ENCODE data around the gene BEND3.
"Not testable (repeated sequence)": the region's sequence is repeated elsewhere in the genome, so short reads cannot be mapped to it uniquely, and the experiment has no call there.

BEND3 gene

GRCh38 chr6:107120404-107120803, 5.1 kb upstream of the BEND3 start:
- no peak for DNase-seq

DNA sequence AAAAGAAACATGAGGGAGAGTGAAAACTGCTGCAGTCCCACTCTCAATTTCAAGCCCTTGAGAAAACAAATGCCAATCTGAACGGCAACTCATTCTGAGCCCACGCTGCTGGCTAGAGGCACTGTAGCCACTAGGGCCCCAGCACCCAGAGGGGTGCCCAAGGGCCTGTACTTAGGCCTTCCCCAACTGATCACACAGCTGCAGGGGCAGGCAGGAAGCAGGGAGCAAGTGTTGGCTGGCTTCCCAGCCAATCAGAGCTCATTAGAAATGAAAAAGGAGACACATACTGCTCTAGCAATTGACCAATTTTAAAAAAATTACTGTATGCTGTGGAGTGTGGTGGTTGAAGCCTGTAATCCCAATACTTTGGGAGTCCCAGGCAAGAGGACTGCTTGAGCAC, 3.7 kb upstream of the BEND3 start:
- DNase-seq, result no peak

DNA sequence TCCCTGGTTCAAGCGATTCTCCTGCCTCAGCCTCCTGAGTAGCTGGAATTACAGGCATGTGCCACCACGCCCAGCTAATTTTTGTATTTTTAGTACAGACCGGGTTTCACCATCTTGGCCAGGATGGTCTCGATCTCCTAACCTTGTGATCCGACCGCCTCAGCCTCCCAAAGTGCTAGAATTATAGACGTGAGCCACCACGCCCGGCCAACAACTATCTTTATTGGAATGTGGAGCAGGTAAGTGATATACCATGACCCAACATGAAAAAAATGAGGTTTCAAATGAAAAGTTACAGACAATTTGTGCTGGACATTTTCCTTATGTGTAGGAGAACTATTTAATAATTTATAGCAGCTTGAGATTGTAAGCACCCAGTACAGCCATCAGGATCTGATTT, 3.2 kb upstream of the BEND3 start:
- DNase-seq, result not testable (repeated sequence)

- no peak for DNase-seq
Measured at GRCh38 chr6:107116931-107117330, 1.6 kb upstream of the BEND3 start.

GRCh38 chr6:107116328-107116892, 1.1 kb upstream of the BEND3 start:
- DNase-seq, result peak; percentile 77

- peak; percentile 74 for DNase-seq
Measured at GRCh38 chr6:107115695-107116327, 496 bp upstream of the BEND3 start.

- DNase-seq, result peak; percentile 69
Measured at GRCh38 chr6:107114213-107114925, 946 bp downstream of the BEND3 start.

- DNase-seq, result no peak
Measured at GRCh38 chr6:107110200-107110599, 5.1 kb downstream of the BEND3 start.

- no peak for DNase-seq
Measured at GRCh38 chr6:107108201-107108890, 7.0 kb downstream of the BEND3 start.

DNA sequence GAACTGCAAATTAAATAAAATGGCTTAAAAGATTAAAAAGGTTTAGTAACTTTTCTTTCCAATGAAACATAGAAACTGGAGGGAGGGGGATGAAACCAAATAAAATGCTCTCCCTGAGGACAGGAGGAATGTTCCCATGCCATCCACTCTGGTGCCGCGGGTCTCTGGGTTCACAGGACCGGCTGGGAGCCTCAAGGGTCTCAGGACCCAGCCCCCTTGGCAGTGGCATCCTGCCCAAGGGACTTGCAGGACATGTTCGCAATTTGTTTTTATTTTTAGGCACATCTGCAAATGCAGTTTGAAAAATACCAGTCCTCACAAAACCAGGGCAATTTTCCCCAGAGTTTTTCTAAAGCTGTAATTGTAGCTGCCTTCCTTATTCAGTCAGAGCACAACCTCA, 7.5 kb downstream of the BEND3 start:
- no peak for DNase-seq

GRCh38 chr6:107106165-107106564, 9.2 kb downstream of the BEND3 start:
- no peak for DNase-seq

DNA sequence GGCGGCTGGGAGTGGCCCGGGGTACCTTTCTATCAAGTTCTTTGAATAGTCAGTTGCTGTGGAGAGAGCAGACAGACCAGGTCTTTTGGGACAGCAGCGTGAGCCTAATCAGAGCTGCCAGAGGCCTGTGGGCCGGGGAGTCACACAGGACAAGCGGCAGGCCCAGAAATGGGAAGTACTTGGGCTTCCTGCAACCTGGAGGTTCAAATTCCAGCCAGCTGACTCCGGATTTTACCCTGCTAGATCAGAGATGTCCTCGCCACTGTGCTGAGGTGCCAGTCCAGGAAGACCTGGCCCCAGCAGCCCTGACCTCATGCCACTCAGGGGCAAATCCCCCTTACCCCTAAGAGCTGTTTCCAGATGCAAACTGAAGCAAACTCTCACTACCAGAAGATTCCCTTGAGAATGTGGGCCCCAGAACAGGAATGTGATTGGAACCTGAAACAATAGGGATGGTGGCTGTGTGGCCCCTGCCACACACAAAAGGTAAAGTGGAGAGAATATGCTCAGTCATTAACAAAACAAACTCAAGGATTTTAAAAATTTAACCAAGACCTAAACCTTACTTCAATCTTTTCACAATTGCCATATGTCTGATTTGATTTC, 9.7 kb downstream of the BEND3 start:
- DNase-seq, result no peak

DNA sequence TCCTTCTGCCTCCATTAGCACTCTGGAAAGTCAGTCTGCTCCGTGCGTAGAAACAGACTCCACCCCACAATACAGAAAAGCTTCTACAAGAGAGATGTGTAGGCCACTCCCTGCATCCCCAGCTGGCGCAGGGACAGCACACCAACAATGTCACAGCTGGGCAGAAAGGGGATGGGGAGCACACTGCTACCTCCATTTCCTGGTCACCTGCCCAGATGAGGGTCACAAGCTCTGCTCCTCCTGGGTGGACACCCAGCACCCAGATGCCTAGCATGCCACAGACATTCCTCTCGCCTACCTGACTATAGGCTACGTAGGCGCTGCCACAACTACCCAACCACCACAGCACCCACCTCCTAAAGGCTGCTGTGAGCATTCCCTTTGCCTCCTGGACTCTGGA, 12.2 kb downstream of the BEND3 start:
- DNase-seq, result no peak

DNA sequence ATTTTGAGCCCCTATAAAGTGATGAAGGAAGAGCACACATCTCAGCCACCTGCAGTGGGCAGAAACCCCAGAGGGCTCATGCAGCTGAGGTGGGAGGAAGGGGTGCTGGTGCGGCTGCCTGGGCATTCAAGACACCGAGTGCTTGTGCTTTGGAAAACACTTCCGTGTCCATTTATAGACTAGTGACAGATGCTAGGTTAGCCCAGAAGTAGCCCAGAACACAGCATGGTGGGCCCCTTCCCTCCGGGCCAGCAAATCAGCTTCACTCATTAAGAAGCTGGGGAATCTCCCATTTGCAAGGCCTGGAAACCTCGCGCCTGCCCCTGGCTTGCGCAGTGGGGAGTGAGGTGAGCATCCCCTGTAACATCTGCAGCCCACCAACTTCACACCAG, 12.9 kb downstream of the BEND3 start:
- DNase-seq, result peak; percentile 91

DNA sequence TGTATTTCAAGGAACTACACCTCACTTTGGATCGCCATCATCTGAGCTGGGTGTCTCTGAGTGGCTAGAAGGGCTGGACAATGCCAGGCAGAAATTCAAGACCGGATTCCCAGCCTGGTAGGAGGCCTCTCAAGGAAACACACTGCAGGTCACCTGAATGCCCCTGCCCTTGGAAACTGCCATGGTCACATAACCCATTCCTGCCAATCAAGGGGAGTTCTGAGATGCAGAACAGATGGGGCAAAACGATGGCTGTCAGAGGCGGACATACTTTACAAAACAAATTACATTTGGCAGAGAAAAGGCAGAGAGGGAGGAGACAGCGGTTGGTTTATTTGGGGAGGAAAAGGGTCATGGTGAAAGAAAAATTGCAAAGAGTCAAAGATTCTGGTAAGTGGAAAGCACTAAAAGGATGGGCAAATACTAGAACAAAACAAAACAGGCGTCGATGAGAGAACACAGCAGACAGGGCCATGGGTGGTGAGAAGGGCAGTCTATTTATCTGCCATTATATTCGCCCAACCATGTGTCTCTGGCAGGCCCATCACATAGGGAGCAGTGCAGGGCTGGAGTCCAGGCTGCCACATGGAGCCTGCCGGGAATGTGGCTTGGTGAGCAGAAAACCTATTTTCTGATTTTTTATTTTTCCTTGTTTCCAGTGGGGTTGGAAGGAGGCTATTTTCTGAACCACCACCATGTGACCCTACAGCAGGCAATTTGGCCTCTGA, 13.5 kb downstream of the BEND3 start:
- peak; percentile 67 for DNase-seq

- no peak for DNase-seq
Measured at GRCh38 chr6:107101211-107101610, 14.1 kb downstream of the BEND3 start.

- no peak for DNase-seq
Measured at GRCh38 chr6:107098436-107099307, 16.6 kb downstream of the BEND3 start.

- not testable (repeated sequence) for DNase-seq
Measured at GRCh38 chr6:107084459-107084858, 30.9 kb downstream of the BEND3 start.

DNA sequence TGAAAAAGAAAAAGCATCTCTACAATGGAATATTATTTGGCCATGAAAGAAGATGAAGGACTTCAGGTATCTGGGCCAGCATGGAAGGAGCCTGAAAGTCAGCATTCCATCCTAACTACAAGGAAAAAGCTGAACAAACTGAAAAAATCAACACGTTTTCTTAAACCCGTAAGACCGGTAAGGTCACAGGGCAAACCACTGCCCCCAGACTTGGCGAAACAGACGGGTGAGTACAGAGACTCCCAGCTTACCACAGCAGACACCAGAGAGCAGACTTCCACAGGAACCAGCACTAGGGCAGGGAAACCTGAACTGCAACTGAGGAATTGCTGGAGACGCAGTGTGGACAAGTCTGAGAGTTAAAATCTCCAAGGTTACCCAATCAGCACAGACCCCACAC, 31.4 kb downstream of the BEND3 start:
- DNase-seq, result no peak

DNA sequence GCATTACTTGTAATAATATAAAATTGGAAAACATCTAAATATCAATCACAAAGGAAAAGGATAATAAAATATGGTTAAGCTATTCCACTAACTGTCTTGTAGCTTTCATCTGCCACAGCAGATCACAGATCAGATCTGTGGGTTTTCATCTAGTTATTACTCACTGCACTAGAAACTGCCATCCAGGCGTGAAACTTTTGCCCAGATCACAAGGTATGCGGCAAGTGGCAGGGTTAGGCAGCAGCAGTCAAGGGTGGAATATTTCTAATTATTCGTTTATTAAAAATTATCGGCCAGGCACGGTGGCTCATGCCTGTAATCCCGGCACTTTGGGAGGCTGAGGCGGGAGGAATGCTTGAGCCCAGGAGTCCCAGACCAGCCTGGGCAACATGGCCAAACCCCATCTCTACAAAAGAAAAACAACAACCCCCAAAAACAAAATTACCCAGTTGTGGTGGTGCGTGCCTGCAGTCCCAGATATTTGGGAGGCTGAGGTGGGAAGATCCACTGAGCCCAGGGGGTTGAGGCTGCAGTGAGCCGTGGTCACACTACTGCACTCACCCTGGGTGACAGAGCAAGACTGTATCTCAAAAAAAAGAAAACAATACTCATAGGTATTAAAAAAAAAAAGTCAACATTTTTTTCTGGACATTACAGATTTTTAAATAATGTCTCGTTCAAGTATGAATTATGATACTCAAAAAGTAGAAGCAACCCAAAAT, 32.1 kb downstream of the BEND3 start:
- DNase-seq, result no peak

- no peak for DNase-seq
Measured at GRCh38 chr6:107082045-107082444, 33.3 kb downstream of the BEND3 start.

Measured in DMS 273 treated with DMSO at 0.1 percent for 48 hours (cell line).